Measurements from ENCODE around the gene ZFYVE21.

DNA sequence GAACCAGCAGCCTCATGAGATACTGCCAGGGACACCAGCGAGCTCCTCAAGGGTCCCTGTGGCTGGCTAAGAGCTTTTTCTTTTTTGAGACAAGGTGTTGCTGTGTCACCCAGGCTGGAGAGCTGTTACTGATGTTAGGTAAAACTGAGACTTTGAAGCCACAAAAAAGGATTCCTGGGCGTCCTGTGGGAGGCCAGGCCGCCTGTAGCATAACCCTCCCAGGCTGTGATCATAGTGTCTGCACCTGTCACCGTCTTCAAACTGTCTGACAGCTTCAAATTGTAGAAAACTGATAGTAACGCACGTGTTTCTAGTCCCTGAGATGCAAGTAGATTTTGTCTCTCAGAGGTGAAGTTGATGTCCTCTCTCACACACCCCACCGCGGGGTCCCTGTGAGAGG lies 4.1 kb downstream of the ZFYVE21 start:
- TF ChIP-seq, protein P1, sequence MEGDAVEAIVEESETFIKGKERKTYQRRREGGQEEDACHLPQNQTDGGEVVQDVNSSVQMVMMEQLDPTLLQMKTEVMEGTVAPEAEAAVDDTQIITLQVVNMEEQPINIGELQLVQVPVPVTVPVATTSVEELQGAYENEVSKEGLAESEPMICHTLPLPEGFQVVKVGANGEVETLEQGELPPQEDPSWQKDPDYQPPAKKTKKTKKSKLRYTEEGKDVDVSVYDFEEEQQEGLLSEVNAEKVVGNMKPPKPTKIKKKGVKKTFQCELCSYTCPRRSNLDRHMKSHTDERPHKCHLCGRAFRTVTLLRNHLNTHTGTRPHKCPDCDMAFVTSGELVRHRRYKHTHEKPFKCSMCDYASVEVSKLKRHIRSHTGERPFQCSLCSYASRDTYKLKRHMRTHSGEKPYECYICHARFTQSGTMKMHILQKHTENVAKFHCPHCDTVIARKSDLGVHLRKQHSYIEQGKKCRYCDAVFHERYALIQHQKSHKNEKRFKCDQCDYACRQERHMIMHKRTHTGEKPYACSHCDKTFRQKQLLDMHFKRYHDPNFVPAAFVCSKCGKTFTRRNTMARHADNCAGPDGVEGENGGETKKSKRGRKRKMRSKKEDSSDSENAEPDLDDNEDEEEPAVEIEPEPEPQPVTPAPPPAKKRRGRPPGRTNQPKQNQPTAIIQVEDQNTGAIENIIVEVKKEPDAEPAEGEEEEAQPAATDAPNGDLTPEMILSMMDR (conservative IDR thresholded peaks at IDR 0.05; ENCODE audit: low read depth, low read length), result no peak
- TF ChIP-seq EZH2 (IDR thresholded peaks at IDR 0.05; ENCODE audit: low read length, unreplicated experiment), result no peak

Measured in PC-3 (cell line).